ENCODE data around the gene NOL9.

NOL9 gene

DNA sequence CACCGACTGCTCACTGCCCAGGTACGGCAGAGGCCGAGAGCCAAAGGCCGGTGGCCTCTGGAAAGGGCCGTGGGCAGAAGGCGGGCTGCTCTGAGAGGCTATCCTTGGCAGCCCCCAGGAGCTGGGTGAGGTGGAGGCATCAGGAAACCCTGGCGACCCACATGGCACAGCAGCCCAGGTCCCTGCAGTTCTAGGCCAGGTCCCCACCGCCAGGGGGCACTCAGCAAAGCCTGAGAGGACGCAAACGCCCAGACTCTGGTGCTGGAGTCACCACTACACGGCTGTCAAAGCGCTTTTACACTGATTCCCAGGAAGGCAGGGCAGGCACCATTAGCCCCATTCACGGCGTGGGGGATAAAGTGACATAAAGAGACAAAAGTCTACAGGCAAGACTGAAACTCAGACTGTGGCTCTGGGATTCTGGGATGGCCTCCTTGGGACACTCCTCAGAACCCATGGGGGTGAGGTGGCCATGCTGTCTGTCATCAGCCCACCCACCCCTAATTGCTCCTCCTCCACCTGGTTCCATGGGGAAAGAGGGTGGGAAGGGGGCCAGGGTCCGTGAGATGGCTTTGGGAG is 67.8 kb downstream of the NOL9 start:
- DNase-seq: peak; percentile 90

DNA sequence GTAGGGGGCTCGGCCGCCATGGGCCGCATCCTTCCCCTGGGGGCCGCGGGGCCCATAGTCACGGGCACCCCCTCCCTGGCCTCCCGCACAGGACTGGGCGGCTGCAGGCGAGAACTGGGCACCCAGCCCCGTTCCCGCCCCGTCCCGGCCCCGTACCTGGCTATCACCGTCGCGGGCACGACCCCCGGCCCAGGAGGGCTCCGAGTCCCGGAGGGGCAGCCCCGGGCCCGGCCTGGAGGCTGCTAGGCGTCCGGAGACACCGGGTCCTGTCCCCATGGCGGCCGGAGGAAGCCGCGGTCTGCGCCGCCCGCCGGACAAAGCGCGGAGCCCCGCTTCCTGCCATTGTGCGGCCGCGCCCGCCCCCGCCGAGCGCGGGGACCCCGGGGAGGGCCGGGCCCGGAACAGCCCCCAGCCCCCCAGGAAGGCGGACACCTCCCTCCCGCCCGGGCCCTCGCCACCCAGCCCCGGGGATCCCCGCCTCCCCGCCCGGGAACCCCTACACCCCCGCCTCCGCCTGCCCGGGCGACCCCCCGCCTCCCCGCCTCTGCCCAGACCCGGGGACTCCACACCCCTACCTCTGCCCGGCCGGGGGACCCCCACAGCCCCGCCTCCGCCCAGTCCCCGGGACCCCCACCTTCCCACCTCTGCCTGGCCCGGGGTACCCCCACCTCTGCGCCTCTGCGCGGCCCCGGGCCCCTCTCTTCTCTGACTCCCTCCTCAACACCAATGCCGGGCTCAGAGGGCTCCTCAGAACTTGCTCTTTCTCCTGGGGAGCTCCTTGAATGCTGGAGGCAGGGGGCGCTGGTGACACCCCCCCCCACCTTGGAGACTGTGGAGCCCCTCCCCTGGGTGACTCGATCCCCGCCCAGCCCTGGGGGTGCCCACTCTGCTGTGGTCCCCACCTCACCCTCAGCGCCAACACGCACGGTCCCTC is 68.9 kb downstream of the NOL9 start:
- no peak for DNase-seq

DNA sequence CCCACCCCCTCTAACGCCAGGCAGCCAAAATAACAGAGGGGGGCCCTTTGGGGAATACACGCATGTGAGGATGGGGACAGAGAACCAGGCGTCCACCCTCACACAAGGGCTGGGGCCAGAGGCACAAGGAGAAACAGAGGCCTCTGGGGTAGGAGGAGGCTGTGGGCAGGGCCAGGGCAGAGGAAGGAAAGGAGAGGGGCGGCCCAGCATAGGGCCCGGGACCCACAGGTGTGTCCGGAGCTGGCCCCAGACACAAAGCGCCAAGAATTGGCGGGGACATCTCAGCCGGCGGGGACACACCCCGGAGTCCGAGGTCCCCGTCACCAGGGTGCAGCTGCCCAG is 69.5 kb downstream of the NOL9 start:
- DNase-seq: no peak

DNA sequence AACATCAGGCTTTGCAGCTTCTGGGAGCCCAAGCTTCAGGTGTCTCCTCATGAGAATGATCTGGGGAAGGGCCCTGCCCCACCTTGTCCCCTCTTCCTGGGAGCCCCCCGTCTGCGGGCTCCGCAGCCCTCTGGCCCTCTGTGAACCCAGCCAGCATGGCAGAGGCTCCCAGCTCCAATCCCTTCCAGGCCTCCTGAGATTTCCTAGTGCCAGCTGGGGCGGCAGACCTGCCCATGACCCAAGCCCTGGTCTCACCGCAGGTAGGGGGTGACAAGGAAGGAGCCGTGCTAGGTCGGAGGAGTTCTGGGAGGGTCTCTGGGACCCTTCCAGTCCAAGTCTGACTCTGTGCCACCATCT is 70.6 kb downstream of the NOL9 start:
- DNase-seq: no peak

DNA sequence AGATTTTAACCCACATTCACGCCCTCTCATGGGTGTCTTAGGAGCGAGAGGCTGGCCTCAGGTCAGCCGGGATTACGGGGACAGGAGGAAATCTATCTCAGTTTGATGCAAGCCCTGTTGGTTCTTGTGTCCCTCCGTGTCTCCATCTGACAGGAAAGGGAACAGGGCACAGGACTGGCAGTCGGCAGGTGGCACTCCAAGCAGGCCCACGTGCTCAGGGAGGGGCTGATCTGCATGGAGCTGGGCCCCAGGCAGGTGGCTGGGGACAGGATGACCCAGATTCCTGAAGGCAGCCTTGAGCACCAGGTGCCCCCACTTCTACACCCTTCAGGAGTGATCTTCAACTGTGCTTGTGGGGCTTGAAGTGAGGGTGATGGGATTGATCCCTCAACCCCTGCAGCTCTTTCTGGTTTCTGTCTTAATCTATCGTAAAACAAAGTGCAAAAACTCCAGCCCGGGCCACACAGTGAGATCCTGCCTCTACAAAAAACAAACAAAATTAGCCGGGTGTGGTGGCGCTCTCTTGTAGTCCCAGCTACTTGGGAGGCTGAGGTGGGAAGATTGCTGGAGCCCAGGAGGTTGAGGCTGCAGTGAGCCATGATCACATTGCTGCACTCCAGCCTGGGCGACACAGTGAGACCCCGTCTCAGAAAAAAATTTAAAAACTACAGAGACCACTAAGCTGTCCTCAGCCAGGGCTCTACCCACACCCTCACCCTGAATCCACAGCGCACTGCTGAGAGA is 71.1 kb downstream of the NOL9 start:
- DNase-seq: no peak

DNA sequence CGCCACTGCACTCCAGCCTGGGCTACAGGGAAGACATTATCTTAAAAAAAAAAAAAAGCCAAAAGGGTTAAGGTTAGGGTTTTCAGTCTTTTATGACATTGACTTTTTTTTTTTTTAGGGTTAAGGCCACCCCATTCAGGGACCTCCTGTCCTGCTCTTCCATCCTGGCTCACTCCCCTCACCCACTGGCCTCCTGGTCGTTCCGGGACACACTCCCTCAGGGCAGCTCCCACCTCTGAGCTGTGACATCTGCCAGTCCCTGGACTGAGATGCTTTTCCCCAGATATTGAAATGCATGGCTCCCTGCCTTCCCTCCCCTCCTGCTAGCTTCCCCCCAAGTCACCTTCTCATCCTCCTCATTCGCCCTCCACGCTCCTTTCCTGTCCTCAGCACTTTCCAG is 72.5 kb downstream of the NOL9 start:
- DNase-seq: no peak

DNA sequence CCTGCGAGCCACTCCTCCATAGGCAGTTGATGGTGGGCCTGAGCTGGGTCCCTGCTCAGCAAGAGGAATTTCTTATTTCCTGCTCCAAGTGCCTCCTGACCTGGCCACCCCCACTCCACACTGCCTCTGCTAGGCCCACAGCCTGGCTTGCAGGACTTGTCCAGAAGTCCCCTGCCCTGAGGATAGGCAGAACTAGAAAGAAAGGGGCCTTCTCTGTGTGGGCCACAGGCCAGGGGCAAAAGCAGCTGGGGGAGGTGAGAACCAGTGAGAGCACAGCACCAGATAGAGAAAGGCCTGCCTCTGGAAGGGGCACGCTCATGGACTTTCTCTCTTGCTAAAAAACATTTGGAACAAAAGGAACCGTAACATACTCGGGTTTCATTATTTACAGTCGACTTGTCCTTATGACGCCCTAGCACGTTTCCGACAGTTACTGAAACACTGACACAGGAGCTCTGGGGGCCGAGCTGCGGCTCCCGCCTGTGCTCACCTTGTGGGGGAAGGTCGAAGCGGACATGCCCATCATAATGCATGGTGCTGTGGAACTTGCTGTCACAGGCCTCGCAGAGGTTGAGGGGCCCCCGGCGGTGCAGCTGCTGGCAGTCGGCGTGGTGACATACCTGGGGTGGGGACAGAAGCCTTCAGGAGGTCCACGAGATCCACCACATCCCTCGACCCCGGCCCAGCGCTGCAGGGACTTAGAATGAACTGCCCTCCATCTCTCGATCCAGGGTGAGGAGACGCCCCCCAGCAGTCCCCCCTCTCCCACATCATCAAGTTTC is 77.1 kb downstream of the NOL9 start:
- no peak for DNase-seq

DNA sequence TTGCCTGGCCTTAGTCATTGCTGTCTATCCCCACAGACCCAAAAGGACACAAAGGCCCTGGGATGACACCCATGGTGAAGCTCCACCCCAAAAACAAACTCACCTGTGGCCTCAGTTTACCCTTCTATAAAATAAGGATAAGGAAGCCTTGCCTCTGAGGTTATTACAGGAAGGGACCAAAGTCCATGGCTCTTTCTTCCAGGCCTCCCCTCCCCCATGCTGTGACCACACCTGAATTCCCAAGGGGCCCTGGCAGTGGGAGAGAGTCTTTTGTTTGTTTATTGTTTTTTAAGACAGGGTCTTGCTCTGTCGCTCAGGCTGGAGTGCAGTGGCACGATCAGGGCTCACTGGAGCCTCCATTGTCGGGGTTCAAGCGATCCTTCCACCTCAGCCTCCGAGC is 77.8 kb downstream of the NOL9 start:
- DNase-seq: no peak

DNA sequence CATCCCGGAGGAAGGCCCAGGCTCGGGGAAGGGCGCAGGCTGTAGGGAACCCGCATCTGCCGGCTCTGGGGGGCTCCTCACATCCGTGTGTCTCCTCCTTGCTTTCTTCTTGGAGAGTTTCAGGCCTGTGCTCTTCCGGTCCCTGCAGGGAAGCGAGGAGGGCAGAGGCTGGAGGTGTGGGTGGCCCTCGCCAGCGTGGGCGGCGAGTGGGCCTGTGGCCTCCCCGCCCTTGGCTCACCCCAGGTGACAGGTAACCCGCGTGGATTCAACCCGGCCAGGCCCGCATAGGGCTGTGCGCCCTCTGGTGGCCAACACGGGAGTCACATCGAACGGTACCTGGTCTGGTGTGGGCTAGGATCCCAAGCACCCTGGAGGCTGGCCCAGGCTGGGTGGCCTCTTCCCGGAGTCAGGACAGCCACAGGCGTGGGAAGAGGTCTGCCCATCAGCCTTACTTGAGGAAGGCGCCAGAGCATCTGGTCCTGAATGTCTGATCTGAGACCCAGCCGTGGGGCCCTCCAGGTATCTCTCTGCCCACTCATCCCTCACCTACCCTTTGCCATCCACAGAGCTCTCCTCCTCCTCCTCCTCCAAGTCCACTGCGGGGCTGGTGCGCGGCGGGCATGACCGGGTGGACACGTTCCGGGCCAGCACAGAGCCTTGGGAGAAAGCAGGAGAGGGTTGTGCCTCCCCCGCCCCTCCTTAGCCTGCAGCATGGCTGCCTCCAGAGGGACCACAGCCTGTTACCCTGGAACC is 78.8 kb downstream of the NOL9 start:
- peak; percentile 85 for DNase-seq

DNA sequence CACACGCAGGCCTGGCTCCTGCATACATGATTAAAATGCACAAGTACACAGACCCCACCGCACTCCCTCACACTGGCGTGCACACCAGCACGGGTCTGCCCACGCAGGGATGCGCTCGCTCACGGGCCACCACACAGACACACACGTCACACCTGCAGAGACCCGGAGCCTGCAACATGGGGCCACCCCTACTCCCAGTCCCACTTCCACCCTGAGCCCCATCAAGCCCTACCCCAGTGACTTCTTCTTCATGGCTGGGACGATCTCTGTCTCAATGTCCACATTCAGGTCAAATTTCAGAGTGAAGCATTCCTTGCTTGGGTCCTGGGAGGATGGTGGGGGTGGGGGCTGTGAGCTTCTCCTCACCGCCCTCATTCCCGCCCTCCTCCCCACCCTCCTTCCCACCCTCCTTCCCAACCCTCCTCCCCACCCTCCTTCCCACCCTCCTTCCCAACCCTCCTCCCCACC is 79.5 kb downstream of the NOL9 start:
- DNase-seq: no peak

DNA sequence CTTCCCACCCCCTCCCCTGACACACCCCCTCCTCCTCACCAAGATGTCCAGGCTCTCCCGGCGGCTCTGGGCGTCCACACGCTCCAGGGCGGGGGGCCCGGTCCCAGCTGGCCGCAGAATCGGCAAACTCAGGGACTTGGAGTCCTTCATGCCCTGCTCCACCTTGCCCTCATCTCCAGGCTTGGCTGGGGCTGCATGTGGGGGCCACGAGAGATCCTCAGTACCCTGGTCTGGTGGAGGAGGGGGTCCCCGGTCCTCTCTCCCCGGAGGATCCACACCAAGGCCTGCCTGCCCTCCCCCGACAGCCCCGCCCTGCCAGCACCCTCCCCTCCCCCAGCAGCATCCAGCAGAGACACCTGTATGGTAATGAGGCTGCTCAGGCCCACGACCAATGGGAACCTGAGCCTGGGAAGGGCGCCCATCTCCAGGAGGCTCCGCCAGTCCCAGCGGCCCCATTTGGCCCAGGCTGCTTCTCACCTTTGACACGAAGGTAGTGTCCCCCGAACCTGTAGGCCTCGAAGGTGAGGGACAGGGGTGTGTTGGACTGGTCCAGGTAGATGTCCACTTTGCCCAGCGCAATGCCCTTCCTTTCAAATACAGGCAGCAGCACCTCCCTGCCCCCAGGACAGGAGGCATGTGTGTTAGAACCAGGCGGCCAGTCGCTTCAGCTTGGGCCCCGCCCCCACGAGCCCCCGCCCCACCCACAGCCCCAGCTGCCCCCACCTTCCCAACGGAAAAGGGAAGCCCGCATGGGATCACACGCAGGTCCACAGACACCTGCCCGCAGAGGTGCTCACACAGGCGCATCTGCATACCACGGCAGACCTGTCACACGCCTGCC is 80.1 kb downstream of the NOL9 start:
- DNase-seq: no peak

DNA sequence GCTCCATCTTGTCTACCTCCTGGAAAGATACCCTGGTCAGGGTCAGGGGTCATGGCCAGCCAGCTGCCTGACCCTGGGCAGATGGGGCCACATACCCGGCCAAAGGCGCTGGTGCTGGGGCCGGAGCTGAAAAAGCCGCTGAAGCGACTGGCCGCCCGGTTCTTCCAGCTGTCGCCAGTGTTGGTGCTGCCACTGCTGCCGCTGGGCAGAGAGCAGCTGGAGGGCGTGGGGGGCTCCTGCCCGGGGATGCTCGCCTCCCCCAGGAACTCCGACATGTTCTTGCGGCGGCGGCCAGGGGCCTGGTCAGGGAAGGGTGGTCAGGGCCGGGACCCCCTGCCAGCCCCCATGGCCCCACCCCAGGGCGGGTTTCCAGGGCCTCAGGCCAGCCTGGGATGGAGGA is 81.2 kb downstream of the NOL9 start:
- DNase-seq: no peak

DNA sequence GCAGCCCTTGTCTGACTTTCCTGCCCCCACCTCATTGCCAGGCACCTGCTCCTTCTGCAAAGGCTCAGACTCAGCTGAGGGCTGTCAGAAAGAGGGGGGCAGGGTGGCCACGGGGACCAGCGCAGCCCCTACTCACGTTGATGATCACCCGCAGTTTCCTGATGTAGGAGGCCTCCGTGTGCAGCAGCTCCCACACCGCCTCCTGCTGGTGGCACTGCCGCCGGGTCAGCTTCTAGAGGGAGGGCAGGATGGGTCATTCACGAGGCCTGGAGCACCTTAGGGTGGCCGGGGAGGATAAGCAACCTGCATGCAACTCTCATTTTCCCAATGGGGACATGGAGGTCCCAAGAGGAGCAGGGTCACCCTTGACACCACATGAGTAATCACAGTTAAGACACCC is 81.9 kb downstream of the NOL9 start:
- DNase-seq: no peak

DNA sequence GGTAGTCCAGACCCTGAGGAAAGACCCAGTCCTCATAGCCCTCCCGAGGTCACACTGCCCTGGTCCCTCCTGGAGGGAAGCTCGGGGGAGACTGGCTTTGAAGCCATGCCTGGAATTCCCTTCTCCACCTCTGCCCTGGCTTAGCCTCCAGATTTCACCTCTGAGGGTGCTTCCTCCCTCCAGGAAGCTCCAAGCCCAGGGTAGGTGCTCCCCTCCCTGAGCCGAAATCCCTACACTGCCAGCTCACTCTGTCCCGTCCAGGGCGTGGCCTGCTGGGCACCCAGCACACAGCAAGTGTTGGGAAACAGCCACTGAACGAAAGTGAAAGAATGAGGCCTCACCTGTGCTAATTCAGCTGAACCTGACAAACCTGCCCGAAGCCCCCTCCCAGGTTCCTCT is 82.3 kb downstream of the NOL9 start:
- no peak for DNase-seq
